Lower leg skin (tissue), 3 donors: ENCODE results near the gene EIF3J.

Experiments
- CTCF ChIP-seq, 3 donors: fragments of 450-650 bp; IDR thresholded peaks; one replicate each; pipeline ENCODE4 v1.5.1; 2016; ENCODE audit warnings: antibody characterized with exemption in 3 of 3, mild to moderate bottlenecking in 3 of 3, moderate library complexity in 2 of 3
- POLR2A ChIP-seq, 2 donors: fragments of 450-650 bp; IDR thresholded peaks; one replicate each; pipeline ENCODE4 v1.6.1; 2016 to 2017; ENCODE audit warnings: antibody characterized with exemption in 2 of 2, mild to moderate bottlenecking in 1 of 2, moderate library complexity in 1 of 2

GRCh38 chr15:44595656-44596510 lies 58.9 kb downstream of the EIF3J start:
- no peak for TF ChIP-seq CTCF (IDR thresholded peaks at IDR 0.05)
- TF ChIP-seq POLR2A (IDR thresholded peaks at IDR 0.05), result no peak
